Activated gamma-delta T cell treated with Interleukin-2 at 50 U/mL for 16 hours (primary cell): ENCODE measurements around the gene PRELID3B.
"Not testable (repeated sequence)": the region's sequence is repeated elsewhere in the genome, so short reads cannot be mapped to it uniquely, and the experiment has no call there.

Experiments used
- DNase-seq: peaks from one replicate; pipeline ENCODE4 v3.0.0-alpha.2; 2020

Gene PRELID3B

GRCh38 chr20:59025086-59025485, 17.5 kb downstream of the PRELID3B start:
- DNase-seq: no peak

GRCh38 chr20:59024111-59024530, 18.5 kb downstream of the PRELID3B start:
- no peak for DNase-seq

GRCh38 chr20:59023616-59024015, 19.0 kb downstream of the PRELID3B start:
- DNase-seq: no peak

- DNase-seq: no peak
Measured at GRCh38 chr20:59022754-59023153, 19.8 kb downstream of the PRELID3B start.

- DNase-seq: no peak
Measured at GRCh38 chr20:59020938-59021551, 21.5 kb downstream of the PRELID3B start.

- no peak for DNase-seq
Measured at GRCh38 chr20:59019217-59019616, 23.4 kb downstream of the PRELID3B start, which contains the start of gene TUBB1. TSS of gene TUBB1 (plus strand) at chr20:59019429. CDS start at chr20:59019523, 94 bp downstream.

- no peak for DNase-seq
Measured at GRCh38 chr20:59018817-59019216, 23.8 kb downstream of the PRELID3B start.

GRCh38 chr20:59017493-59018231, 24.9 kb downstream of the PRELID3B start:
- no peak for DNase-seq

- DNase-seq: no peak
Measured at GRCh38 chr20:59016795-59017492, 25.6 kb downstream of the PRELID3B start.

GRCh38 chr20:59015812-59016711, 26.5 kb downstream of the PRELID3B start:
- DNase-seq: no peak

- DNase-seq: no peak
Measured at GRCh38 chr20:59015411-59015810, 27.2 kb downstream of the PRELID3B start.

GRCh38 chr20:59014680-59015389, 27.8 kb downstream of the PRELID3B start:
- DNase-seq: no peak

- peak; percentile 35 for DNase-seq
Measured at GRCh38 chr20:59013959-59014608, 28.5 kb downstream of the PRELID3B start.

GRCh38 chr20:59013031-59013951, 29.3 kb downstream of the PRELID3B start:
- no peak for DNase-seq

GRCh38 chr20:59011874-59012157, 30.8 kb downstream of the PRELID3B start:
- DNase-seq: not testable (repeated sequence)

GRCh38 chr20:59010995-59011873, 31.4 kb downstream of the PRELID3B start:
- no peak for DNase-seq

GRCh38 chr20:59010321-59010994, 32.1 kb downstream of the PRELID3B start:
- DNase-seq: no peak

- DNase-seq: no peak
Measured at GRCh38 chr20:59008715-59009336, 33.8 kb downstream of the PRELID3B start.
